AG10803 (cell line): ENCODE measurements around the gene ATF6B.

Experiments
- DNase-seq: peaks from one replicate; pipeline ENCODE4 v3.0.0; 2010; ENCODE audit warnings: low read depth
- H3K4me3 ChIP-seq: 2 replicates; pipeline ENCODE4 v1.5.1; 2011; ENCODE audit warnings: mild to moderate bottlenecking, low read length, control low read depth
- TF ChIP-seq, protein P1 (sequence below): conservative IDR thresholded peaks from 2 replicates; pipeline ENCODE4 v1.5.1; 2011; ENCODE audit warnings: mild to moderate bottlenecking, low read length, control low read depth, inconsistent platforms

Gene ATF6B

DNA sequence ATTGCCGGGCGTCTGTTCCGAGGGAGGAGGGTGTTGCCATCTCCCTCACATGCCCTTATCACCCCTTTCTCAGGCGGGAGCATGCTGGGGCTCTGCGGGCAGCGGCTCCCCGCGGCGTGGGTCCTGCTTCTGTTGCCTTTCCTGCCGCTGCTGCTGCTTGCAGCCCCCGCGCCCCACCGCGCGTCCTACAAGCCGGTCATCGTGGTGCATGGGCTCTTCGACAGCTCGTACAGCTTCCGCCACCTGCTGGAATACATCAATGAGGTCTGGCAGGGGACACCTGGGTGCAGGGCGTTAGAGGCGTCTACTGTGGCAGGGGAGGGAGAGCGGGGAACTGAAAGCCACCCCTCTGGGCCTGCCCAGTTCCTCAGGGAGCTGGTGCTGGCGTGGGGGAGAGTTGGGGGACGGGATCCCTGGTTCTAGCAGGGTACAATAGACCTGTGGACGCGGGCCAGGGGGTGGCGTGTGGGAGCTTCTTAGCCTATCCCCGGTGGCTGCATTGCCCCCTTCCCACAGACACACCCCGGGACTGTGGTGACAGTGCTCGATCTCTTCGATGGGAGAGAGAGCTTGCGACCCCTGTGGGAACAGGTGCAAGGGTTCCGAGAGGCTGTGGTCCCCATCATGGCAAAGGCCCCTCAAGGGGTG is 26.6 kb upstream of the ATF6B start:
- DNase-seq: peak; percentile 58
- TF ChIP-seq, protein P1, sequence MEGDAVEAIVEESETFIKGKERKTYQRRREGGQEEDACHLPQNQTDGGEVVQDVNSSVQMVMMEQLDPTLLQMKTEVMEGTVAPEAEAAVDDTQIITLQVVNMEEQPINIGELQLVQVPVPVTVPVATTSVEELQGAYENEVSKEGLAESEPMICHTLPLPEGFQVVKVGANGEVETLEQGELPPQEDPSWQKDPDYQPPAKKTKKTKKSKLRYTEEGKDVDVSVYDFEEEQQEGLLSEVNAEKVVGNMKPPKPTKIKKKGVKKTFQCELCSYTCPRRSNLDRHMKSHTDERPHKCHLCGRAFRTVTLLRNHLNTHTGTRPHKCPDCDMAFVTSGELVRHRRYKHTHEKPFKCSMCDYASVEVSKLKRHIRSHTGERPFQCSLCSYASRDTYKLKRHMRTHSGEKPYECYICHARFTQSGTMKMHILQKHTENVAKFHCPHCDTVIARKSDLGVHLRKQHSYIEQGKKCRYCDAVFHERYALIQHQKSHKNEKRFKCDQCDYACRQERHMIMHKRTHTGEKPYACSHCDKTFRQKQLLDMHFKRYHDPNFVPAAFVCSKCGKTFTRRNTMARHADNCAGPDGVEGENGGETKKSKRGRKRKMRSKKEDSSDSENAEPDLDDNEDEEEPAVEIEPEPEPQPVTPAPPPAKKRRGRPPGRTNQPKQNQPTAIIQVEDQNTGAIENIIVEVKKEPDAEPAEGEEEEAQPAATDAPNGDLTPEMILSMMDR: peak; percentile 61
- H3K4me3 ChIP-seq: peak overlapping the region; percentile 94

DNA sequence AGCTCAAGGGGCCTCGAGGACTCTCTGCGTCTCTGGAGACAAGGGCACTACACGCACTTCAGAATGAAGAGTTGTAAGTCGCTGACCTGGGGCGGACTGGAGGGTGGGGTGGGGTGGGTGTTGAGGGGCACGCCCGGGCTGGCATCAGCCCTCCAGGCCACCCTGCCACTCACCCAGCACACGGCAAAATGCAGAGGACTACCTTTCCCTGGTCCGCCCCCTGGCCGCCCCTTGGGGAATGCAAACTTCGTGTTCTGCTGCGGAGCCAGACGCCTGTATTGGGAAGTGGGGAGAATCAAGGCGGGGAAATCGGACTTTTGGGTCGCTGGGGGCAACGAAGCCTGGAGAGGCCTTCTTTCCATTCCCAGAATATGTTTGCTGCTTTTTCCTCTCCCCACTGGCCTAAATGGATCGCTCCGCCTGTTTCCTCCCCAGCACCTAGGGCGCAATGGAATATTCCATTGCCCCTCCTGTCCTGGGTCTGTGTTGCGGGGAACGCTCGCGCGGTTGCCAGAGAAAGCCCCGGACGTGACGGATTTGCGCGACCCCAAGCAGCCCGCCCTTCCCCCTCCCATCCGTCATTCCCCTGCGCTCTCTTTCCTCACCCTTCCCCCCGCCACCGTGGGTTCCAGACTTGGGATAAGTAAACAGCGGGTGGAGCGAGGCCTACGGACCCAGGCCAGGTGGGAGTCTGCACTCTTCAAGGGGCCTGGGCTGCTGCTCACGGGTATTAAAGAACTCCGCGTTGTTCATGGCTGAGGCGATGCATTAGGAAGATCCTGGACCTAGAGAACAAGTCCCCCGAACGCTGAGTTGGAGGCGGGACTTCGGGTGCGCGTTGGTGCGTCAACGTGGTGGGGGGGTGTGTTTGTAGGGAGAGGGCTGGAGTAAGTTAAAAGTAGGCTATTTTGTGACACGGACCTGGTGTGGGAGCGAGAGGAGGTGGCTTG is 25.8 kb upstream of the ATF6B start, which contains the start of gene PPT2:
PPT2 (plus strand) TSS at position 578 of the 950 bp plus-strand sequence. CDS start 454 bp downstream, outside the sequence.
- peak; percentile 90 for DNase-seq
- TF ChIP-seq, protein P1: peak; percentile 30
- peak within 1 kb of the TSS; percentile 94 for H3K4me3 ChIP-seq

DNA sequence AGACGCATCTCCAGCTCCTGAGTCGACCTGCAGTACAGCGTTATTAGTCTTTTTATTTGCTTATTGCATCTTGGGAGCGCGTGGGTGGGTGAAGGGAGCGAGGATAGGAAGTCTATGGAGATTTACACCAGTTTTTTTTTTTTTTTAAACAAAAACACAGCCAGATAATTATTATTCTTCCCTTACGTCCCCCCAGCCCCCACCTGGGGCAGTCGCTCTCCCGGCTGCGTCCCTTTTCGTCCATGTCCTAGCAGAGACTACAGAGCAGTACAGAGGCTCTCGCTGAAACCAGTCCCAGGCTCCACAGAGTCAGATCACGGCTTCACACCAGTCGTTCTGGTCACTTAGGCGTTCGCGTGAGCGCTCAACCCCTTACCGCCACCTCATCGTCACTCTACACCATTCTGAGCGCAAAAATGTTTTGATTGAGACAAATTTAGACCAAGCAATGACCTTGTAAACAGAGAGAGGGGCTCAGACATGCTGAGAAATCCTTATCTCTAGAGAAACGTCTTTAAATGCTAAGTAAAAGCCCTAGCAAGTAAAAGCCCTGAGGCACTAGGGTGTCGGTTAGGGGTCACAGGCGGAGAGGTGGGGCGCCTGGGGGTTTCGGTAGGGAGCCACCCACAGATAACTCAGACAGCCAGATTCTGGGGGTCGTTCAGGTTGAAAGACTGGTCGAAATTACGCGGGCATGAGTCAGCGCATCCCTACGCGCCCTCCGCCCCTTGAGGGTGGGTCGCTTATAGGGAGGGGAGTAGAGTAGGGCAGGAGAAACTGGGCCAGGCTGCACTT is 24.9 kb upstream of the ATF6B start:
- DNase-seq: peak; percentile 18
- TF ChIP-seq, protein P1: no peak
- peak overlapping the region; percentile 94 for H3K4me3 ChIP-seq

DNA sequence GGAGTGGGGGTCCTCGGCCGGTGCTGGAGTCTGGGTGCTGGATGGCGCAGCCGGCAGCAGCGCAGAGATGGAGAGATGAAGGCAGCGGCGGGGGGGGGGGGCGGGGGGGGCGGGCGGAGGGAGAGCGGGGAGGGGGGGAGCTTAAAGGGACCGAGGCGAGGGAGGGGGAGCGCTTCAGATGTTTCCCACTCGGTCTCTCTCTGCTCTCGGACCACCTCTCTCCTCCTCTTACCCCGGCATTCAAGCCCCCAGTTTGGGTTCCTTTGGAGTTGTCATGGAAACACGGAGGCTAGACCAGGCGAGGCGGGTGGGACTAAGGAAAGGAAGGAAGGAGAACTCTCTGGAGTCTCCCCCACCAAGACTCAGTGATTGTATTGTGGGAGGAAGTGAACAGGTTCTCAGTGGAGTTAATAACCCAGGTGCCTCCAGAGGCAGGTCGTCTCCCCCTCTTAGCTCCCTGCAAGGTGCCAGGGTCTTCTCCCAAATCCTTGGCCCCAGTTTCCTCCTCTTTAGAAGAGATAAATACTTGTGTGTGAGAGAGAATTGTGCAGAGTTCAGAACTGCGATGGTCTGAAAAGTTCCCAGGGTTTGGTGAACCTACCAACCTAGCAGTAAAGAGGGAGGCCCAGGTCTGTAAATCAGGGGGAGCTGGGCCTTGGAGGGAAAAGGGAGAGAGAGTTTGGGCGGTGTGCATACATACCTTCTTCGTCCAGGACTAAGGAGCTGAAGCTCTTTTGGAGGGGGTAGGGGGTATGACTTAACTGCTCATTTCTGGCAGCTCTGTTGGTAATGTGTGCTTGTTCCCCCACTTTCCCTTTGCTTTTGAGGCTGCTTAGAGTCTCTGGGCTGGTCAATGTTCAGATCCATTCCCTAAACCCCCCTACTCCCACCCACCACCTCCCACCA is 24.1 kb upstream of the ATF6B start, which contains the start of gene PRRT1:
PRRT1 (minus strand) TSS at position 77 of the 906 bp plus-strand sequence. CDS start 112 bp downstream, outside the sequence.
- no peak for DNase-seq
- TF ChIP-seq, protein P1: no peak
- peak within 1 kb of the TSS; percentile 94 for H3K4me3 ChIP-seq

DNA sequence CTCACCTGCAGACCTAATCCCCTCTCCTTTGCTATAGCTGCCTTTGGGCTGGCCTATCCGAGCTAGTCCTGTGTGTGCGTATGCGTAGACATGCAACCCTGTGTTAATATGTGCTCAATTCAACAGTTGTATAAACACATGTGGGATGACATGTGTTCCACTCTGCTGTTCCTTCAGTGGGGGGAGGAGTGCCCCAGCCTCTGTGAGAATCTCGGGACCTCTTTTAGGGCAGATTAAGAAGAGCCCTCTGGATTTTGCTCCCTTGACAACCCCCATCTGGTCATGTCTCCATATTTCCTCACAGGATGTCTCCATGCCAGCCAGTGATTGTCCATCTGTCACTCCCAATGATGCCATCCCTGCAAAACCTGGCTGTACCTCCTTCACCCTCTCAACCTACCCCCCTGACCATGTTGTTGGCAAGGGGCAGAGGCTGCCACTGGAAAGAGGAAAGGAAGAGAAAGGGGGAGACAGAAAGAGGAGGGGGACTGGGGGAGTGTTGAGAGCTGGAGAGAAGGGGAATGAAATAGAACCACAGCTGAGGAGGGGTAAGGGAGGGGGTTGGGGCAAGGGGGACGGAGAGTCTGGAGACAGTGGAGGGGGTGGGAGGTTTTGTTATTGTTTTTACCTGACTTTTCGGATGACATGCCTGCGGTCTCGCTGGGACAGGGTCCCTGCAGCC is 23.3 kb upstream of the ATF6B start:
- H3K4me3 ChIP-seq: peak overlapping the region; percentile 94
- no peak for DNase-seq
- TF ChIP-seq, protein P1: no peak
